ENCODE data around the gene RPS27L.

Gene RPS27L

GRCh38 chr15:63157118-63157843 is at the start of gene RPS27L:
Gene RPS27L (minus strand): TSS chr15:63157477. CDS start chr15:63157405, 72 bp downstream.
- peak; percentile 78 for DNase-seq (ENCODE audit: low read depth)

- no peak for DNase-seq (ENCODE audit: low read depth)
These were observed 48.8 kb upstream of the RPS27L start for GRCh38 chr15:63206079-63206478.

- DNase-seq (ENCODE audit: low read depth): no peak
These were observed 46.3 kb upstream of the RPS27L start for GRCh38 chr15:63203451-63204090.

GRCh38 chr15:63202861-63203260 is 45.6 kb upstream of the RPS27L start:
- no peak for DNase-seq (ENCODE audit: low read depth)

GRCh38 chr15:63200464-63201249 is 43.4 kb upstream of the RPS27L start:
- DNase-seq (ENCODE audit: low read depth): no peak

- DNase-seq (ENCODE audit: low read depth): no peak
These were observed 41.3 kb upstream of the RPS27L start for GRCh38 chr15:63198371-63199250.

- DNase-seq (ENCODE audit: low read depth): no peak
These were observed 40.3 kb upstream of the RPS27L start for GRCh38 chr15:63197626-63198025.

GRCh38 chr15:63196842-63197241 is 39.6 kb upstream of the RPS27L start:
- DNase-seq (ENCODE audit: low read depth): no peak

- DNase-seq (ENCODE audit: low read depth): no peak
These were observed 38.3 kb upstream of the RPS27L start for GRCh38 chr15:63195569-63196015.

GRCh38 chr15:63194880-63195568 is 37.7 kb upstream of the RPS27L start:
- no peak for DNase-seq (ENCODE audit: low read depth)

- no peak for DNase-seq (ENCODE audit: low read depth)
These were observed 37.0 kb upstream of the RPS27L start for GRCh38 chr15:63194302-63194701.

- DNase-seq (ENCODE audit: low read depth): no peak
These were observed 35.4 kb upstream of the RPS27L start for GRCh38 chr15:63192619-63193206.

GRCh38 chr15:63191895-63192618 is 34.8 kb upstream of the RPS27L start:
- DNase-seq (ENCODE audit: low read depth): peak; percentile 52

- DNase-seq (ENCODE audit: low read depth): no peak
These were observed 33.7 kb upstream of the RPS27L start for GRCh38 chr15:63190769-63191649.

- DNase-seq (ENCODE audit: low read depth): no peak
These were observed 32.9 kb upstream of the RPS27L start for GRCh38 chr15:63189941-63190768.

- DNase-seq (ENCODE audit: low read depth): peak; percentile 96
These were observed 31.9 kb upstream of the RPS27L start, which contains the start of gene RAB8B for GRCh38 chr15:63188926-63189871. Gene RAB8B (plus strand): TSS chr15:63189606. CDS start chr15:63189625, 19 bp downstream.

Data from activated T-cell treated with anti-CD3 and anti-CD28 coated beads for 24 hours (primary cell).